ENCODE measurements around the gene PSMB3.

DNA sequence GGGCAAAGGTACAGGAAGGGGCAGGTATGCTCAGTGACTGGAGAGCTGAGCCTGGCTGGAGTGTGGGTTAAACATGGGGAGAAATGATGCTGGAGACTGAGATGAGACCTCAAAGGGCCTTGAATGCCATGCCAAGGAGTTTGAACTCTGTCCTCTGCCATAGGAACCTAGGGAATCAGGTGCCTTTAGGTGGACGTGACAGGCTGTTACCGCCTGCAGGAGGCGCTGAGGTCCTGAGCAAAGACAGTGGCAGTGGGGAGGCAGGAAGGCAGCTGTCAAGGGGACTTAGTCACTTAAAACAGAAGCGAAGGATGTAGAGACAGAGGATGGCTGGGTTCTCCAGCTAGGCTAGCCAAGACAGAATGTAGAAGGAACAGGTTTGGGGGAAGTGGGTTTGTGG is 9.1 kb downstream of the PSMB3 start:
- TF ChIP-seq, protein P1, sequence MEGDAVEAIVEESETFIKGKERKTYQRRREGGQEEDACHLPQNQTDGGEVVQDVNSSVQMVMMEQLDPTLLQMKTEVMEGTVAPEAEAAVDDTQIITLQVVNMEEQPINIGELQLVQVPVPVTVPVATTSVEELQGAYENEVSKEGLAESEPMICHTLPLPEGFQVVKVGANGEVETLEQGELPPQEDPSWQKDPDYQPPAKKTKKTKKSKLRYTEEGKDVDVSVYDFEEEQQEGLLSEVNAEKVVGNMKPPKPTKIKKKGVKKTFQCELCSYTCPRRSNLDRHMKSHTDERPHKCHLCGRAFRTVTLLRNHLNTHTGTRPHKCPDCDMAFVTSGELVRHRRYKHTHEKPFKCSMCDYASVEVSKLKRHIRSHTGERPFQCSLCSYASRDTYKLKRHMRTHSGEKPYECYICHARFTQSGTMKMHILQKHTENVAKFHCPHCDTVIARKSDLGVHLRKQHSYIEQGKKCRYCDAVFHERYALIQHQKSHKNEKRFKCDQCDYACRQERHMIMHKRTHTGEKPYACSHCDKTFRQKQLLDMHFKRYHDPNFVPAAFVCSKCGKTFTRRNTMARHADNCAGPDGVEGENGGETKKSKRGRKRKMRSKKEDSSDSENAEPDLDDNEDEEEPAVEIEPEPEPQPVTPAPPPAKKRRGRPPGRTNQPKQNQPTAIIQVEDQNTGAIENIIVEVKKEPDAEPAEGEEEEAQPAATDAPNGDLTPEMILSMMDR (IDR thresholded peaks at IDR 0.05) = peak in 2 of 6 experiments; percentile 6 to 28
- TF ChIP-seq POLR2A (IDR thresholded peaks at IDR 0.05) = no peak

Measured in esophagus squamous epithelium (tissue), 4 donors.